ENCODE results near the gene ADRM1. TPM values are rescaled to one million over a fixed set of nuclear protein-coding genes. Genes with fewer than 3 reads are reported as not detected.

ADRM1 gene
- total RNA-seq, 1 donor from 2014 or later = 125 TPM

GRCh38 chr20:62303340-62304226 lies 786 bp downstream of the ADRM1 start:
- Histone ChIP-seq H3K4me3 (ENCODE audit: insufficient read depth, low read depth, low read length) (peak overlapping the region; percentile 99), H3K79me2 (ENCODE audit: insufficient read depth, low read length) (peaks cover 48% of the 10 kb centered on the region), H4K20me1 (ENCODE audit: insufficient read depth, low read length) (peaks cover 54% of the 10 kb centered on the region), H3K27ac (ENCODE audit: low read depth, low read length) (peak overlapping the region; percentile 65), H3K36me3 (ENCODE audit: insufficient read depth, low read length) (peaks cover 10% of the 10 kb centered on the region), H3K27me3 (ENCODE audit: insufficient read depth, low read length) (no peaks in the 10 kb centered on the region), H3K9me3 (ENCODE audit: insufficient read depth, low read depth, low read length) (no peaks in the 10 kb centered on the region), H3K4me2 (ENCODE audit: low read length) (peak overlapping the region; percentile 99), H2AFZ (ENCODE audit: low read depth, low read length) (no peak overlapping the region), H3K9ac (ENCODE audit: low read length) (peak overlapping the region; percentile 95), H3K4me1 (ENCODE audit: insufficient read depth, low read length) (peaks cover 19% of the 10 kb centered on the region)
- no peak for FAIRE-seq
- no peaks in the 10 kb centered on the region for H3K9me3 Mint-ChIP-seq (ENCODE audit: unreplicated experiment)
- peak overlapping the region; percentile 88 for H3K27ac Mint-ChIP-seq (ENCODE audit: unreplicated experiment)
- H3K27me3 Mint-ChIP-seq (ENCODE audit: low read depth, unreplicated experiment) = no peaks in the 10 kb centered on the region
- H3K4me3 Mint-ChIP-seq (ENCODE audit: unreplicated experiment) = peak overlapping the region; percentile 99
- no peak for DNase-seq (ENCODE audit: low read depth)
- peaks cover 6% of the 10 kb centered on the region for H3K36me3 Mint-ChIP-seq (ENCODE audit: low read depth, unreplicated experiment)
- TF ChIP-seq, protein P1, sequence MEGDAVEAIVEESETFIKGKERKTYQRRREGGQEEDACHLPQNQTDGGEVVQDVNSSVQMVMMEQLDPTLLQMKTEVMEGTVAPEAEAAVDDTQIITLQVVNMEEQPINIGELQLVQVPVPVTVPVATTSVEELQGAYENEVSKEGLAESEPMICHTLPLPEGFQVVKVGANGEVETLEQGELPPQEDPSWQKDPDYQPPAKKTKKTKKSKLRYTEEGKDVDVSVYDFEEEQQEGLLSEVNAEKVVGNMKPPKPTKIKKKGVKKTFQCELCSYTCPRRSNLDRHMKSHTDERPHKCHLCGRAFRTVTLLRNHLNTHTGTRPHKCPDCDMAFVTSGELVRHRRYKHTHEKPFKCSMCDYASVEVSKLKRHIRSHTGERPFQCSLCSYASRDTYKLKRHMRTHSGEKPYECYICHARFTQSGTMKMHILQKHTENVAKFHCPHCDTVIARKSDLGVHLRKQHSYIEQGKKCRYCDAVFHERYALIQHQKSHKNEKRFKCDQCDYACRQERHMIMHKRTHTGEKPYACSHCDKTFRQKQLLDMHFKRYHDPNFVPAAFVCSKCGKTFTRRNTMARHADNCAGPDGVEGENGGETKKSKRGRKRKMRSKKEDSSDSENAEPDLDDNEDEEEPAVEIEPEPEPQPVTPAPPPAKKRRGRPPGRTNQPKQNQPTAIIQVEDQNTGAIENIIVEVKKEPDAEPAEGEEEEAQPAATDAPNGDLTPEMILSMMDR (IDR thresholded peaks at IDR 0.05; ENCODE audit: insufficient read depth, low read depth, low read length) = no peak
- no peak for TF ChIP-seq EZH2 (IDR thresholded peaks at IDR 0.05; ENCODE audit: insufficient read depth, low read length)
- peaks cover 7% of the 10 kb centered on the region for H3K4me1 Mint-ChIP-seq (ENCODE audit: low read depth, unreplicated experiment)

- peak overlapping the region; percentile 99 for H3K4me3 Mint-ChIP-seq (ENCODE audit: unreplicated experiment)
- FAIRE-seq (no peak), DNase-seq (ENCODE audit: low read depth) (no peak)
- H3K4me1 Mint-ChIP-seq (ENCODE audit: low read depth, unreplicated experiment) = peaks cover 7% of the 10 kb centered on the region
- H4K20me1 ChIP-seq (ENCODE audit: insufficient read depth, low read length) = peaks cover 58% of the 10 kb centered on the region
- H3K27me3 Mint-ChIP-seq (ENCODE audit: low read depth, unreplicated experiment) = no peaks in the 10 kb centered on the region
- peaks cover 48% of the 10 kb centered on the region for H3K79me2 ChIP-seq (ENCODE audit: insufficient read depth, low read length)
- H3K27me3 ChIP-seq (ENCODE audit: insufficient read depth, low read length) = no peaks in the 10 kb centered on the region
- peak overlapping the region; percentile 95 for H3K9ac ChIP-seq (ENCODE audit: low read length)
- H3K9me3 ChIP-seq (ENCODE audit: insufficient read depth, low read depth, low read length) = no peaks in the 10 kb centered on the region
- H3K27ac Mint-ChIP-seq (ENCODE audit: unreplicated experiment) = peak overlapping the region; percentile 88
- peaks cover 14% of the 10 kb centered on the region for H3K36me3 ChIP-seq (ENCODE audit: insufficient read depth, low read length)
- H3K27ac ChIP-seq (ENCODE audit: low read depth, low read length) = no peak overlapping the region
- H3K36me3 Mint-ChIP-seq (ENCODE audit: low read depth, unreplicated experiment) = peaks cover 6% of the 10 kb centered on the region
- H3K4me3 ChIP-seq (ENCODE audit: insufficient read depth, low read depth, low read length) = peak overlapping the region; percentile 99
- peaks cover 19% of the 10 kb centered on the region for H3K4me1 ChIP-seq (ENCODE audit: insufficient read depth, low read length)
- TF ChIP-seq, protein P1 (IDR thresholded peaks at IDR 0.05; ENCODE audit: insufficient read depth, low read depth, low read length) = no peak
- TF ChIP-seq EZH2 (IDR thresholded peaks at IDR 0.05; ENCODE audit: insufficient read depth, low read length) = no peak
- no peaks in the 10 kb centered on the region for H3K9me3 Mint-ChIP-seq (ENCODE audit: unreplicated experiment)
- peak overlapping the region; percentile 99 for H3K4me2 ChIP-seq (ENCODE audit: low read length)
- no peak overlapping the region for H2AFZ ChIP-seq (ENCODE audit: low read depth, low read length)
These were observed 1.7 kb downstream of the ADRM1 start for GRCh38 chr20:62304331-62305148.

All from astrocyte (in vitro differentiated cells and primary cell).